NCI-H1436 (cell line): ENCODE results near the gene SLC6A4.
"Not testable (repeated sequence)": the region's sequence is repeated elsewhere in the genome, so short reads cannot be mapped to it uniquely, and the experiment has no call there.

Experiments
- DNase-seq: peaks from one replicate; lab custom pipeline; 2025; lab: John Stamatoyannopoulos, UW

The SLC6A4 gene

DNA sequence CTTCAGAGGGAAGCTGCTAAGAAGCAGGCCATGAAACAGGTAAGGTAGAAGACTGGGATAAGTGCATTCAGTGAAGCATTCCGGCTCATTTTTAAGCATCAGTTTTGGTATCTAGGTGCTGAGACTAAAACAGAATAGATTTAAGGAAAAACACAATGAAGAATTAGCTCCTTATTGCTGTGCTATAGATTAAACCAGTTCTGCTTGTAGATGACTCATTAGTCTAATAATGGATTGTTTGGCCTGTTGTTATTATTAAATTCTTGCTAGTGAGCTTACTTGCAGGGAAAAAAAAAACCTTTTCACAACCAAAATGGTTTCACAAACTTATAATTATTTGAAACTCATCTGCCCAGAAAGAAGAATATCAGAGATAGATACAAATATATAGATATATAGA, 62.9 kb downstream of the SLC6A4 start:
- DNase-seq = no peak

- peak; percentile 2 for DNase-seq
Observed at GRCh38 chr17:30170415-30170987, 65.0 kb downstream of the SLC6A4 start.

DNA sequence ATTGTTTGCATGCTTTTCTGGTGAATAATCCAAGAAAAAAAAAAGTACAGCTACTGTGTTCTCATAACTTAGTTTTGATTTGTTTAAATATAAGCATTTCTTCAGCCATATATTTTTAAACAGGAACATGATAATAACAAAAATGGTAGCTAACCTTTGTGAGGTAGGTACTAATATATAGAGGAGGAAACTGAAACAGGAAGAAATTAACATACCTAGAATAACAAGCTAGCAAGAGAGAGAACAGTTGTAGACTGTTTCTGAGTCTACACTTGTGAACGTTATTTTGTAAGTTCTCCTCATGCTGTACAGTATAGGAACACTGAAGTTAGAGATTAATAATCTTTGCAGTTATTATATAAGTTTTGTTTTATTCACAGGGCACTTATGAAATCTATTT, 69.5 kb downstream of the SLC6A4 start:
- DNase-seq = no peak

GRCh38 chr17:30165147-30165546, 70.3 kb downstream of the SLC6A4 start:
- no peak for DNase-seq

DNA sequence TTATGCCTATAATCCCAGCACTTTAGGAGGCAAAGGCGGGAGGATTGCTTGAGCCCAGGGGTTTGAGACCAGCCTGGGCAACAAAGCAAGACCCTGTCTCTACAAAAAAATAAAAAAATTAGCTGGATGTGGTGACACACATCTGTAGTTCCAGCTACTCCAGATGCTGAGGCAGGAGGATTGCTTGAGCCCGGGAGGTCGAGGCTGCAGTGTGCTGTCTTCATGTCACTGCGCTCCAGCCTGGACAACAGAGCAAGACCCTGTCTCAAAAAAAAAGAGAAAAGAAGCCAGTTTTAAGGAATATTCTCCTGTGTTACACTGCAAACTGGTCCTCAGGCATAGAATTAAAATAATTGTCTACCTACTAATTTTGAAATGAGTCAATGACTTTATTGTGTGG, 71.0 kb downstream of the SLC6A4 start:
- no peak for DNase-seq

DNA sequence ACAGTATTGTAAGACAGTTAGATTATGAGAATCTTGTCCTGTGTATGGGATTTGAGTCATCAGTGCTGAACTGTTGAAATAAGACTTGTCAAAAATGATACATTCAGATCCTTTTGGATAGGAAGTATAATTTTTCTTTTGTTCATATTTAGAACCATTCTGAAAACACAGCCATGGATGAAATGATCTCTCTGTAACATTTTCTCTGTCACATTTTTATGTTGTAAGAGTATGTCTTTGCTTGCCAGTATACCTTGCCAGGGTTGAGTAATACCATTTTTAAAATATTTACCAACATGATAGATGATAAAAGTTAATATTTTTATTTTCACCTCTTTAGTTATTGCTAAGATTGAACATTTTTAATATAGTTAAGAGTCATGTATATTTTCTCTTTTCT, 73.9 kb downstream of the SLC6A4 start:
- DNase-seq = no peak

- DNase-seq = no peak
Observed at GRCh38 chr17:30160419-30161172, 74.9 kb downstream of the SLC6A4 start.

GRCh38 chr17:30158896-30159625, 76.4 kb downstream of the SLC6A4 start:
- DNase-seq = no peak

DNA sequence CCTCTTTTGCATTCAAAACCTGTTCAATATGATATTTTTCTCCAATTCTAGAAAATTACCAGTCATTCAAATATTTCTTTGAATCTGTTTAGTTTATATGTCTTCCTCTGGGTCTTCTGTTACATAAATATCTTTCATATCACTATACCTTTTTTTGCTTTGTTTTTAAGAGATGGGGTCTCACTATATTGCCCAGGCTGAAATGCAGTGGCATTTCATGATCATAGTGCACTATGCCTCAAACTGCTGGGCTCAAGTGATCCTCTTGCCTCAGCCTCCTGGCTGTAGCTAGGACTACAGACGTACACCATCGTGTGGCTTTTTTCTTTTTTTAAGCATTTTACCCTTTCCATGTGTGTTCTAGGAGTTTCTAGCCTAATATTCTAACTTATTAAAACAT, 80.1 kb downstream of the SLC6A4 start:
- DNase-seq = no peak

DNA sequence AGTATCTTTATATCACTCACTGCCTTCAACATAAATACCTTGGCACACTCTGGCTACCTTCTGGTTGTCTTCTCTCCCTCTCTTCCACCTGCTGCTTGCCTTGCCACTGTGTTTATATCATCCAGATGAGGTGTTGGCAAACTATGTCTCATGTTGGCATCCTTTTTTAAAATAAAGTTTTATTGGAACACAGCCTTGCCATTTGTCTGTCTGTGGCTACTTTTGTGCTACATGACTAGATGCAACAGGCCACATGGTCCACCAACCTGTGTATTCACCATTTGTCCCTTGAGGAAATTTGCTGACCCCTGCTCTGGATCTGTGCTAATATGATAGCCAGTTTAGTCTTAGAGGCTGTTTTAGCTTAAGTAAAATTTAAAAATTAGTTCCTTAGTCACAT, 82.0 kb downstream of the SLC6A4 start:
- no peak for DNase-seq

GRCh38 chr17:30151471-30151870, 84.0 kb downstream of the SLC6A4 start:
- DNase-seq = no peak

- DNase-seq = no peak
Observed at GRCh38 chr17:30148376-30148775, 87.1 kb downstream of the SLC6A4 start.

- DNase-seq = not testable (repeated sequence)
Observed at GRCh38 chr17:30147860-30148259, 87.6 kb downstream of the SLC6A4 start.
